Hematopoietic multipotent progenitor cell treated with erythropoietin and hydrocortisone succinate and interleukin-3 and kit ligand, for 4 days (in vitro differentiated cells): Measurements from ENCODE around the gene USP49.
"Not testable (repeated sequence)": the region's sequence is repeated elsewhere in the genome, so short reads cannot be mapped to it uniquely, and the experiment has no call there.

Experiments used
- DNase-seq: peaks from one replicate; pipeline ENCODE4 v3.0.0-alpha.2; 2015

USP49 gene

DNA sequence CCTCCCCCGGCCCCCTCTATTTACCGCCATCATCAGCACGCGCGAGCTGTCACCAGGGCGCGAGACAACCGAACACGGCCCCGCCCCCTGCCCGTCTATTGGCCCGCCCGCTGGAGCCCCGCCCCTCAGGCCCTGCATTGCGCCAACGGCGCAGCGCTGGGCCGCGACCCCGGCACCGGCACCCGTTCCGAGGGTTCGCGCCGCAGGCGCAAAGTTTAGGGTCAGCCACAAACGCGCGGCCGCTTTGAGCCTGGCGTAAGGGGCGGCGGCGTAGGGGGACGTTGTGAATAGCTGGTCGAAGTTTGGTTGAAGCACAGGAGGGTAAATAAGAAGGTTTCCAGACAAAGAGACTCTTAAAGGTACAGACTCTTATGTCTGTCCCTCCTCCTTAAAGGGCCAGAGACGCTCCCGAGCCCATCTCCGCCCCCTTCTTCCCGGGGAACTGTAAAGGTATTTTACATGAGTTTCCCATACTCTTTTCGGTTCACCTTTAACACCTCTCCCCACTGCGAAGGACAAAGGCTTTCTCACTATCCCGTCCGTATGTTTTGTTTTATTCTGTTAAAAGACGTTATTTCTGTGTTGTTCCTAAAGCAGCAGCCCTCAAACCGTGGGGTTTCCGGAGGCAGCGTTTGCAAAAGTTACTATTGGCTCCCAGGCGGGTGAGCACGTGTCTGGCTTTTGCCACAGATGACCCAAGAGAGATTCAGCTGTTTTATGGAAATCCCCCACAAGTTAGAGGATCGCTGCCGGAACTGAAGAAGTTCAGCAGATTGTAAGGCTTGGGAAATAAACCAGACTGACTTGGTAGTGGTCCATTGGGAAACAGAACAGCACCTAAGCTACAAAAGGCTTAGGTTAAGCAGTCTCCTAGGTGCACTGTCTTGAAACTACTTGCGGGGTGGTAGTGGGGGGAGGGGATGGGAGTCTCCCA is at the start of gene USP49:
TSS of gene USP49 (minus strand) at position 76 of the 934 bp plus-strand sequence. CDS start 88,392 bp downstream, outside the sequence.
- peak; percentile 97 for DNase-seq

- no peak for DNase-seq
Measured at GRCh38 chr6:41943456-41943855, 48.3 kb upstream of the USP49 start.

- not testable (repeated sequence) for DNase-seq
Measured at GRCh38 chr6:41942882-41943281, 47.7 kb upstream of the USP49 start.

DNA sequence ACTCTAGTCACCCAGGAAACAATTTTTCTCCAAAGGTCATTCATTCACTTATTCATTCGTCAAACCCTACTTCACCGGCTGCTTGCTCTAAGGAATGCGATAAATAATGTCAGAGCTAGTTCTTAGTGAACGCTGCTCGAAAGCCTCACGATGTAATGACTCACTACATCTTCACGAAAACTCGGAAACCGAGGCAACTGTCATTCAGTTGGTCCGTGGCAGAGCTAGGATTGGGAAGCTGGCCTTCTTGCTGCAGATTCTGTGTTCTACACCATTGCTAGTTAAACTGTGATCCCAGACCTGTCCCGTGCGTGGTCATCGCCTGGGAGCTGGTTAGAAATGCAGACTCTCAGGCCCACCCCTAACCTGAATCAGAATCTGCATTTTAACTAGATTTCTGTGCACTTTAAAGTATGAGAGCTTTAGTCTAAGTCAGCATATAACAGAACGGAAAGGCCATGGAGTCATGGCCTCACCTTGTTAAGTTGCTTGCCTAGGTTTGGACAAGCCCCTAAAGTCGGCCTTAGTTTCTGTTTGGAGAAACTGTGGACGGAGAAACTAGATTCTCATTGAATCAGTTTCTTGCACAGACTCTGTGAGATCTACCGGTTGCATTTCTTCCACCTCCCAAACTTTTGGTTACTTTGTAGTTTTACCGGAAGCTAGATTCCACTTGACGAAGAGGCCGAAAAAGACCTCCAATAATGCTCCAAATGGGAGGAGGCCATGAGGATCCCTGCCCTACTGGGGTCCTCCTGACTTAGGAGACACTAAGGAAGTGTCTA is 47.1 kb upstream of the USP49 start:
- no peak for DNase-seq

DNA sequence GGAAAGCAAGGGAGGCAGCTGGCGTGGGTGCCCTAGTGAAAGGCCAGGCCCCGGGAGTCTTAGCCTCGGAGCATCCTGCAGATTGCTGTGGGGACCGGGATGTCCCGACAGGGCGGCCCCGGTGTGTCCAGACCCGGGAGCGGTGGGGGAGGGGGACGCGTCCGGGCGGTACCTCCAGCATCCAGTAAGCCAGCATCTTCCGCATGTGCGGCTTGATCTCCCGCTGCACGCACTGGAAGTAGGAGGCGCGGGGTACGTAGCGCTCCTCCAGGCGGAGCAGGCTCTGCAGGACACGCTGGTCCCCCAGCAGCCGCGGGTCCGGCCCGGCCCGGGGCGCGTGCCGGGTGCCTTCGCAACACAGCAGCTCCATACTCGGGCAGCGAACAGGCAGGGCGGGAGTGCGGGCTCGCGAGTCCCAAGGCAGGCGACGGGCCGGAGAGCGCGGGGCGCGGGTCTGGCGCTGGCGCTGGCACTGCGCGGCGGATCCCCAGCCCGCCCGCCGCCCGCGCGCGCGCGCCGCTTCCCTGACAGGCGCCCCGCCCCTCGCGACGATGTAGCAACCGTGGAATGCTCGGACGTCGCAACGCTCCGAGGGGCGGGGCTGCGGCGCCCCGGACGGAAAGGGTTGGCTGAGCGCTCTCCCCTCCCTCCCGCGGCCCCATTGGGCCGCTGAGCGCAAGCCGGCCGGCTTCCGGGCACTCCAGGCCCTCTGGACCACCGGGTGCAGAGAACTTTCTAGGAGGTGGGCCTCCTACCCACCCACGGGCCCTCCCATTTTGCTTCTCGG is 46.3 kb upstream of the USP49 start, which contains the start of gene CCND3:
TSS of gene CCND3 (minus strand) at position 529 of the 787 bp plus-strand sequence. CDS start at position 370, 159 bp downstream.
- DNase-seq, result peak; percentile 98

DNA sequence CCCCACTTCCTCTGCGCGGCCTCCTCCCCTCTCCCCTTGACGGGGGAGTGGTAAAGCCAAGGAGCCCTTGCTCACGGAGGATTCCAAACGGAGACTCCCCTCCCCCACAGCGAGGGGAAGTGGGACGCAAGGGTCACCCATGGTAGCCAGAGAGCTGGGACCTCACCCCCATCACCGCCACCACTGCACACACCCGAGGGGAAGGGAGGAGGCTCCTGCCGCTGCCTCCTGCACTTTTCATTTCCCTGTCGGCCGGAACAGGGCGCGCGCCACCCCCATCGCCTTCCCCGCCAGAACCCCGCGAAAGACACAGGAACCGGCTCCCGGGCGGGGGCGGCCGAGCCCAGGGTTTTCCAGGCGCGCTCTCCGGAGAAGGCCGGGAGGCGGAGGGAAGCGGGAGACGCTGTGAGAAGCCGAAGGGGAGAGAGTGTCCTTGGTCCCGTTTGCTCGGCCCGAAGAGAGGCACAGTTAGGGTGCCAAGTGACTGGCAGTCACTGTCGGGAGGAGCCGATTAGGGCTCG is 45.6 kb upstream of the USP49 start:
- peak; percentile 83 for DNase-seq

GRCh38 chr6:41939848-41940758 is 44.9 kb upstream of the USP49 start:
- DNase-seq, result peak; percentile 78

DNA sequence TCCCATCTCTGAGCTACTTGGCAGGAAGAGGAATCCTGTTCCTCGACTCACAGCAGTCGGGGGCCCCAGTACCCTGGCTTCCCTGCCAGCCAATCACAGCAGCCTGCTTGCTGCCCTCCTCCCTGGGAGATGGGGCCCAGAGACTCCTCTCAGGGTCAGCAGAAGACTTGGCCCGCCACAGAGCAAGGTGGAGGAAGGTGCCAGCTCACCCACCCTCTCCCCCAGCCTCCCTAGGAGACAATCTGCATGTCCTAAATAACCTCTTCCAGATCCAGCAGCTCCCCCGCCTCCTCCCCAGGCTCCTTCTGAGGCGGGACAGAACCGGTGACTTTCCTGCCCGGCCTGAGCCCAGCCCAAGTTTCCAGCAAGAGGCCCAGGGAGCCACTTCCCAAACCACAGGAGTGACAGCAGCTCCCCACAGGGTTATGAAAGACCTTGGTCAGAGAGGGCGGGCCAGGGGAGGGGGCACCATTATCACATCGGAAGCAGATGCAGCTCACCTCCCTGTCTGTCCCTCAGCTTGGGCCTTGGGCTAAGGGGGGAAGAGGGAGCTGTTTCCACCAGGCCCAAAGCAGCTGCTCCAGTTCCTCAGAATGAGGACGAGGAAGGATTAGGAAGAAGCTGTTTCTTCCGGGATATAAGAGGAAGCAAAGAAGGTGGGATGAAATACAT is 44.1 kb upstream of the USP49 start:
- peak; percentile 96 for DNase-seq

GRCh38 chr6:41938590-41939175 is 43.5 kb upstream of the USP49 start:
- DNase-seq, result no peak

DNA sequence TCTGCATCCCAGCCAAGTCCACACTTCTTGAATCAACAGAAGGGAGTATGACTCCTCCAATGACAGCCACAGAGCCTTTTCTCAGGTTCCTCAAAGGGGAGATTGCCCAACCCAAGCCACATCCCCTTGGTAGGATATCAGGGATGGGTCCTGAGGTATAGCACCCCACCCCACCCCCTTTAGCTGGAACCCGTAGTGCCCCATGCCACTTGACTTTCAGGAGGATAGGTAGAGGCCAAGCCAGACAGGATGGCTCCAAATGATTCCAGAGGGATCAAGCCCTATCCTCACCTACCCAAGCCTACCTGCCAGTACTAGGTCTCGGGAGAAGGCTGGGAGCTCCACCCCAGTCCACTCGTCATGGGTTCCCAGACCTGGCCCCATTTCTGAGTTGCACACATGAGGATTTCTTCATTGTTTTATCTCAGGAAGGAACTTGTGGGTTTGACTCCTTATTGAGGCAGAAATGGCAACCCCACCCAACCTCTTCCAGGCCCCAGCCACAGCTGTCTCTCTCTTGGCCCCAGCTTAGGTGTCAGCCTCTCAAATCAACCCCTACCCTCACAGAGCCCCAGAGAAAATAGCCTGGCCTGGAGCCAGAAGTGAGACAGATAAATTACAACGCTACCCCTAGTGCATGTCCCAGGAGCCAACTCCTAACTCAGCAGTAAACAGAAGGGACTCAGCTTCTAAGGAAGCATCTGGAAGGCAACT is 42.8 kb upstream of the USP49 start:
- DNase-seq, result peak; percentile 98

DNA sequence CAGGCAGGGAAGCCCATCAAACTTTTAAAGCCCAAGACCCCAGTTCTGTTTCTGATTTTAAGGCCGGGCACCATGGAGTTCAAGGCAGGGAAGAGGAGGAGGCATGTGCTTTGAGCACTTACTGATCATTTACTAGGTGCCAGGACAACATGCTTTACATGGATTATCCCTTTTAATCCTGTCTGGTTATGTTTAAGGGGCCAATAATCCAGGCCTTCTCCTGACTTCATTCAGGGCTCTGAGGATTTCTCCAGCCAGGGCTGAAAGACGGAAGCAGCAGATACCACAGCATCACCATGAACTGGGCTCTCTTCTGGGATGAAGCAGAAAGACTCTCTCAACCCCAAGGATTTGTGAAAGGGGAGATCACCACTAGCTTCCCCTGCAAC is 42.3 kb upstream of the USP49 start:
- DNase-seq, result no peak

DNA sequence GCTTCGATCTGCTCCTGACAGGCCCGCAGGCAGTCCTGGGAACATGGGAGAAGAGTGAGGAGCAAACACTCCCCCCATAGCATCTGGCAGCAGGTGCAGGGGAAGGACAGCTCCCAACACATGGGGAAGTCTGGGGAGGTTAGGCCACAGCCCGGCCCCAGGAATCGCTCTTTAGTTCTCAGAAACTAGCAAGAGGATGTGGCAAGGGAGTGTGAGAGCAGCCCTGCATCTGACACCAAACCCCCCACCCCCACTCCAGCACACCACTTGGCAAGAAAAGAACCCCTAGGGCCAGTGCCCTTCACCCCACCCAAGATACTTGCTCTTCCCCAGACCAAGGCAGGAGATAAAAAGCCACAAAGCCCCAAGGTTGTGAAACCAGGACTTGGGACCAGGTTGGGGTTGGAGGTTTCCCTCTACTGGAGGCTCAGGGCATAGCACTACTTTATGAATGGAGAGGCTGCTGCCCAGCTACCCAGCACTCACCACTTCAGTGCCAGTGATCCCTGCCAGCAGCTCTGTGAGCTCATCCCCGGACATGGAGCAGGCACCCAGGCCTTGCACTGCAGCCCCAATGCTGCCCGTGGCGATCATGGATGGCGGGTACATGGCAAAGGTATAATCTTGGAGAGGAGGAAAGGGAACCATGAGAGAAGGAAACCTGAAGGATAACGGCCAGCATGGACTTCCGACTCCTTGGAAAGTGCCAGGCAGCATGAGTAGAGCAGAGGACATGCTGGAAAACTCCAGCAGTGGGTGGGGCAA is 41.1 kb upstream of the USP49 start:
- DNase-seq, result peak; percentile 100

- no peak for DNase-seq
Measured at GRCh38 chr6:41935685-41936072, 40.5 kb upstream of the USP49 start.

- DNase-seq, result peak; percentile 51
Measured at GRCh38 chr6:41935193-41935574, 40.0 kb upstream of the USP49 start.

DNA sequence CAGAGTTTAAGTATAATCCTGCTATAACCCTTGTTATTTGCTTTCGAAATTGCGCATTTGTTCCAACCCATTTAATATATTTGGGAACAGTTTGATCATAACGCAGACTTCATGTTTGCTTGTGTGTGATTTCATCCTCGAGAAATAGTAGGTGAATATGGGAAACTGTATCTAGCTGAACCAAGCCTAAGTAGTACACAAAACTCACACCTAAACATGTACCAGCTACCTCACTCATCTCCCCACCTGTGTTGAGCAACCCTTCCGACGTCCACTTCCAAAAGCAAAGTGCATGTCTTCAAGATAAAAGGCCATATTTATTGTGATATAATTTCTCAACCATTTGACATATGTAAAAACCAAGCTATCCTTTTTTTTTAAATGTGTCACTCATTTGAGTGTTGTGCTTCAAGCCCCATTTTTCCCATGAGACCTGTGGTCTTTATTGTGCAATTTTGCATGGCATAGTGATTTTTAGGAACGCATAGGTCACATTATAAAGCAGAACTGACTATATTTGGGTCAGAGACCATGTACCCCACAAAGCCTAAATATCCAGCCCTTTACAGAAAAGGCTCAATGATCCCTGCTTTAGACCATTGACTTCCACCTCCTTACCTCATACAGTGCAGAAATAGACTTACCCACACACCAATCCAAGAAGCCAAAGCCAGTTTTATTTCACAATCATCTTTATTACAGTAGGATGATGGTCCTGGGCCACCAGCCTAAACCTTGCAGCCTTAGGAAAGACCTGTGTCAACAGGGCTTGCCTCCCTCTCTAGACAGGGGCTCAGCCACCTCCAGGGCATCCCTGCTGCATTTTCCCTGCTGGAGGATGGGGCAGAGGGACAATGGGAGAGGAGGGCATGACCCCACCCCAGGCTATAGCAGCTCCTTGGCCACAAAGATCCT is 39.4 kb upstream of the USP49 start:
- peak; percentile 25 for DNase-seq

GRCh38 chr6:41932378-41932777 is 37.2 kb upstream of the USP49 start:
- DNase-seq, result no peak

- no peak for DNase-seq
Measured at GRCh38 chr6:41931792-41932191, 36.6 kb upstream of the USP49 start.

DNA sequence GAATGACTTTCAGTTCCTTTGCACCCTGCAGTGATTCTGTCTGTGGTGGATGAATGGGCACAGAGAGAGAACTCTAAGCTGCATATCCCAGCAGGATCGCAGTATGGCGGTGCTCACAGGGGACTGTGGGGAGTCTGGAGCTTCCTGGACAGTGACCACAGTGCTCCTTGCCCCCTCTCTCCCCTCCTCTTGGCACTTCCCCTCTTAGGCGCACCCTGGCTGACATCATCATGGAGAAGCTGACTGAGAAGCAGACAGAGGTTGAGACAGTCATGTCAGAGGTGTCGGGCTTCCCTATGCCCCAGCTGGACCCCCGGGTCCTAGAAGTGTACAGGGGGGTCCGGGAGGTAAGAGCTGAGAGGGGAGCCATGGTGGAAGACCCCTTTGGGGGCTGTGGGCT is 34.7 kb upstream of the USP49 start:
- DNase-seq, result no peak
